Immature natural killer cell (primary cell): Measurements from ENCODE around the gene PLOD2. TPM values are rescaled to one million over a fixed set of nuclear protein-coding genes. Genes with fewer than 3 reads are reported as not detected.

Source experiments
- DNase-seq, 3 donors: peaks; one replicate each; pipeline ENCODE4 v3.0.0; 2022; ENCODE audit warnings: mixed read lengths in 1 of 3
- H3K27ac Mint-ChIP-seq, 6 donors: one replicate each; pipeline ENCODE4 v1.8.0; 2020; ENCODE audit warnings: mixed read lengths in 6 of 6, mild to moderate bottlenecking in 5 of 6, inconsistent platforms in 4 of 6, moderate library complexity in 3 of 6
- H3K27me3 Mint-ChIP-seq, 3 donors: one replicate each; pipeline ENCODE4 v1.8.0; 2020 to 2021; ENCODE audit warnings: low read depth in 3 of 3, mild to moderate bottlenecking in 3 of 3, mixed read lengths in 3 of 3, moderate library complexity in 3 of 3, inconsistent platforms in 1 of 3
- H3K36me3 Mint-ChIP-seq, 3 donors: one replicate each; pipeline ENCODE4 v1.8.0; 2020; ENCODE audit warnings: mixed read lengths in 3 of 3, inconsistent platforms in 2 of 3, mild to moderate bottlenecking in 2 of 3
- H3K4me1 Mint-ChIP-seq, 2 donors: one replicate each; pipeline ENCODE4 v1.8.0; 2020; ENCODE audit warnings: inconsistent platforms in 2 of 2, mild to moderate bottlenecking in 2 of 2, mixed read lengths in 2 of 2, moderate library complexity in 1 of 2
- H3K4me3 Mint-ChIP-seq, 5 donors: one replicate each; pipeline ENCODE4 v1.8.0; 2020; ENCODE audit warnings: mild to moderate bottlenecking in 5 of 5, mixed read lengths in 5 of 5, inconsistent platforms in 3 of 5, moderate library complexity in 3 of 5
- H3K9me3 Mint-ChIP-seq, 6 donors: one replicate each; pipeline ENCODE4 v1.8.0; 2020; ENCODE audit warnings: mild to moderate bottlenecking in 6 of 6, mixed read lengths in 6 of 6, inconsistent platforms in 4 of 6, moderate library complexity in 3 of 6
- polyA plus RNA-seq, 3 donors: library from polyadenylated mRNA; unstranded; fragments of 300-500 nt; fragmentation: Illumina TruSeq; gene quantifications; one replicate each; pipeline ENCODE4 v1.2.3, GENCODE V29; 2021

PLOD2 gene
- polyA plus RNA-seq = not detected

- Mint-ChIP-seq H3K27me3 (peaks cover 11 to 19% (median 14%) of the 10 kb centered on the region in 3 donors), H3K4me3 (peak within 1 kb of the TSS; percentile 52 to 75 (median 59)), H3K36me3 (peaks cover 0 to 4% (median 4%) of the 10 kb centered on the region in 3 donors), H3K4me1 (peaks cover 4 to 16% of the 10 kb centered on the region in 2 donors), H3K27ac (no peak within 1 kb of the TSS), H3K9me3 (peaks cover 0 to 17% (median 8%) of the 10 kb centered on the region in 6 donors)
- DNase-seq = peak in 1 of 3 donors; percentile 6
Observed at GRCh38 chr3:146160964-146161662, at the start of gene PLOD2. TSS of gene PLOD2 (minus strand) at chr3:146161184. CDS start at chr3:146160989, 195 bp downstream.

- DNase-seq = no peak
- Mint-ChIP-seq H3K9me3 (no peaks in the 10 kb centered on the region), H3K4me3 (no peak overlapping the region), H3K27me3 (peaks cover 0 to 1% (median 0%) of the 10 kb centered on the region in 3 donors), H3K4me1 (no peaks in the 10 kb centered on the region), H3K36me3 (no peaks in the 10 kb centered on the region), H3K27ac (no peak overlapping the region)
Observed at GRCh38 chr3:146209371-146209770, 48.4 kb upstream of the PLOD2 start.

GRCh38 chr3:146203776-146204175 is 42.8 kb upstream of the PLOD2 start:
- Mint-ChIP-seq H3K4me1 (no peaks in the 10 kb centered on the region), H3K36me3 (no peaks in the 10 kb centered on the region), H3K27me3 (no peaks in the 10 kb centered on the region), H3K27ac (no peak overlapping the region), H3K9me3 (no peaks in the 10 kb centered on the region), H3K4me3 (no peak overlapping the region)
- no peak for DNase-seq

- H3K9me3 Mint-ChIP-seq = no peaks in the 10 kb centered on the region
- H3K36me3 Mint-ChIP-seq = no peaks in the 10 kb centered on the region
- no peak overlapping the region for H3K27ac Mint-ChIP-seq
- H3K4me1 Mint-ChIP-seq = no peaks in the 10 kb centered on the region
- no peak for DNase-seq
- no peak overlapping the region for H3K4me3 Mint-ChIP-seq
- no peaks in the 10 kb centered on the region for H3K27me3 Mint-ChIP-seq
Observed at GRCh38 chr3:146200461-146201220, 39.7 kb upstream of the PLOD2 start.

- H3K36me3 Mint-ChIP-seq = no peaks in the 10 kb centered on the region
- H3K9me3 Mint-ChIP-seq = no peaks in the 10 kb centered on the region
- H3K27me3 Mint-ChIP-seq = no peaks in the 10 kb centered on the region
- H3K27ac Mint-ChIP-seq = no peak overlapping the region
- H3K4me1 Mint-ChIP-seq = no peaks in the 10 kb centered on the region
- no peak for DNase-seq
- no peak overlapping the region for H3K4me3 Mint-ChIP-seq
Observed at GRCh38 chr3:146199762-146200161, 38.8 kb upstream of the PLOD2 start.

- Mint-ChIP-seq H3K27ac (no peak overlapping the region), H3K4me3 (no peak overlapping the region), H3K27me3 (no peaks in the 10 kb centered on the region)
Observed at GRCh38 chr3:146196789-146197188, 35.8 kb upstream of the PLOD2 start.

GRCh38 chr3:146195605-146196004 is 34.6 kb upstream of the PLOD2 start:
- no peaks in the 10 kb centered on the region for H3K36me3 Mint-ChIP-seq
- H3K4me3 Mint-ChIP-seq = no peak overlapping the region
- no peaks in the 10 kb centered on the region for H3K9me3 Mint-ChIP-seq
- DNase-seq = no peak
- no peak overlapping the region for H3K27ac Mint-ChIP-seq
- H3K27me3 Mint-ChIP-seq = no peaks in the 10 kb centered on the region
- H3K4me1 Mint-ChIP-seq = no peaks in the 10 kb centered on the region

More at GRCh38 chr3:146196789-146197188, 35.8 kb upstream of the PLOD2 start:
- H3K9me3 Mint-ChIP-seq = no peaks in the 10 kb centered on the region
- no peaks in the 10 kb centered on the region for H3K4me1 Mint-ChIP-seq
- H3K36me3 Mint-ChIP-seq = no peaks in the 10 kb centered on the region
- DNase-seq = no peak

- no peaks in the 10 kb centered on the region for H3K27me3 Mint-ChIP-seq
- no peaks in the 10 kb centered on the region for H3K9me3 Mint-ChIP-seq
- H3K36me3 Mint-ChIP-seq = no peaks in the 10 kb centered on the region
Observed at GRCh38 chr3:146195030-146195429, 34.0 kb upstream of the PLOD2 start.

GRCh38 chr3:146191051-146191450 is 30.1 kb upstream of the PLOD2 start:
- no peak overlapping the region for H3K27ac Mint-ChIP-seq
- no peaks in the 10 kb centered on the region for H3K4me1 Mint-ChIP-seq
- no peaks in the 10 kb centered on the region for H3K27me3 Mint-ChIP-seq
- DNase-seq = no peak
- no peak overlapping the region for H3K4me3 Mint-ChIP-seq
- no peaks in the 10 kb centered on the region for H3K9me3 Mint-ChIP-seq
- H3K36me3 Mint-ChIP-seq = no peaks in the 10 kb centered on the region

More at GRCh38 chr3:146195030-146195429, 34.0 kb upstream of the PLOD2 start:
- Mint-ChIP-seq H3K4me3 (no peak overlapping the region), H3K27ac (no peak overlapping the region), H3K4me1 (no peaks in the 10 kb centered on the region)
- no peak for DNase-seq

GRCh38 chr3:146189519-146190173 is 28.7 kb upstream of the PLOD2 start:
- H3K4me1 Mint-ChIP-seq = no peaks in the 10 kb centered on the region
- no peak overlapping the region for H3K27ac Mint-ChIP-seq
- peak; percentile 1 to 14 (median 13) for DNase-seq
- no peaks in the 10 kb centered on the region for H3K27me3 Mint-ChIP-seq
- no peaks in the 10 kb centered on the region for H3K9me3 Mint-ChIP-seq
- no peaks in the 10 kb centered on the region for H3K36me3 Mint-ChIP-seq
- no peak overlapping the region for H3K4me3 Mint-ChIP-seq

GRCh38 chr3:146187334-146187950 is 26.5 kb upstream of the PLOD2 start:
- Mint-ChIP-seq H3K36me3 (no peaks in the 10 kb centered on the region), H3K27ac (no peak overlapping the region), H3K4me1 (no peaks in the 10 kb centered on the region), H3K27me3 (peaks cover 0 to 2% (median 0%) of the 10 kb centered on the region in 3 donors), H3K4me3 (no peak overlapping the region), H3K9me3 (no peaks in the 10 kb centered on the region)
- DNase-seq = no peak

GRCh38 chr3:146184241-146185015 is 23.4 kb upstream of the PLOD2 start:
- H3K9me3 Mint-ChIP-seq = no peaks in the 10 kb centered on the region
- no peaks in the 10 kb centered on the region for H3K36me3 Mint-ChIP-seq
- H3K4me3 Mint-ChIP-seq = no peak overlapping the region
- no peak for DNase-seq
- H3K4me1 Mint-ChIP-seq = no peaks in the 10 kb centered on the region
- peaks cover 0 to 2% (median 0%) of the 10 kb centered on the region in 3 donors for H3K27me3 Mint-ChIP-seq
- no peak overlapping the region for H3K27ac Mint-ChIP-seq

GRCh38 chr3:146181216-146181615 is 20.2 kb upstream of the PLOD2 start:
- H3K27me3 Mint-ChIP-seq = peaks cover 3 to 4% (median 4%) of the 10 kb centered on the region in 3 donors
- no peak overlapping the region for H3K27ac Mint-ChIP-seq

More at GRCh38 chr3:146181216-146181615, 20.2 kb upstream of the PLOD2 start:
- Mint-ChIP-seq H3K4me1 (no peaks in the 10 kb centered on the region), H3K9me3 (peaks cover 0 to 2% (median 0%) of the 10 kb centered on the region in 6 donors), H3K36me3 (no peaks in the 10 kb centered on the region), H3K4me3 (no peak overlapping the region)
- no peak for DNase-seq
